AG08396 (cell line): ENCODE data around the gene FBLN1.
"Not testable (repeated sequence)": the region's sequence is repeated elsewhere in the genome, so short reads cannot be mapped to it uniquely, and the experiment has no call there.

Experiments
- DNase-seq: peaks from one replicate; pipeline ENCODE4 v3.0.0; 2012; ENCODE audit warnings: low spot score, mixed read lengths

The FBLN1 gene

DNA sequence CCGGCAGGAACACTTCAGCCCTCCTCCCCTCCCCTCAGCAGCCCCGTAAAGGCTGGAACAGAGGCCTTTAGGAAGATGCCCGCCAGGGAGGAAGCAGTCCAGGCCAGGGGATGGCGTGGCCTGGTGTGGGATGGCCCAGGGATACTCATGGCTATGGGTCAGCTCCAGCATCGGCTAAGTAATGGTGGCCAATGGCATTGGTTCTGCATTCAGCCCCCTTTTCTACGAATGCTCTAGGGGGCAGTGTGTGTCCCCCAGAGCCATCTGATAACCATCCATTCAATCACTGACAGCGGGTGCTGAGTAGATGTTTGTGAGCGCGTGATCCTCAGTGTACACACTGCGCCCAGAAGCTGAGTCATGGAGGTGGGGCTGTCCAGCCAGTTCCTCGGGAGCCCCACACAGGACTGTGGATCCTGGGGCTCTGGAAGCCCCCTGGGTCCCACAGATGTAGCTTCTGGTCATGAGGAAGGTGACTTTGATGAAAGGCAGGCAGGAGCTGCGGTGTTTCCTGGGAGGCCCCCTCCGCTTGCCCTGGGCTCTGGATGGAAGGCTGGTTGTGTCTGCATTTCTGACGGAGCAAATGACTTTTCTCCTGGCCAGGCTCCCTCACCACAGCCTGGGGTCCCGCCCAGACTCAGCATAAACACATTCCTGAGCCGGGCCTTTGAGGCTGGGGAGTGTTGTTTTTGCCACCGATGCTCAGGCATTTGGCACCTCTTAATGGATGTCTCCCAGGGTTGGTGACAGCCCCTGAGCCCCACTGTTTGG lies 46.5 kb downstream of the FBLN1 start:
- DNase-seq: peak; percentile 91

DNA sequence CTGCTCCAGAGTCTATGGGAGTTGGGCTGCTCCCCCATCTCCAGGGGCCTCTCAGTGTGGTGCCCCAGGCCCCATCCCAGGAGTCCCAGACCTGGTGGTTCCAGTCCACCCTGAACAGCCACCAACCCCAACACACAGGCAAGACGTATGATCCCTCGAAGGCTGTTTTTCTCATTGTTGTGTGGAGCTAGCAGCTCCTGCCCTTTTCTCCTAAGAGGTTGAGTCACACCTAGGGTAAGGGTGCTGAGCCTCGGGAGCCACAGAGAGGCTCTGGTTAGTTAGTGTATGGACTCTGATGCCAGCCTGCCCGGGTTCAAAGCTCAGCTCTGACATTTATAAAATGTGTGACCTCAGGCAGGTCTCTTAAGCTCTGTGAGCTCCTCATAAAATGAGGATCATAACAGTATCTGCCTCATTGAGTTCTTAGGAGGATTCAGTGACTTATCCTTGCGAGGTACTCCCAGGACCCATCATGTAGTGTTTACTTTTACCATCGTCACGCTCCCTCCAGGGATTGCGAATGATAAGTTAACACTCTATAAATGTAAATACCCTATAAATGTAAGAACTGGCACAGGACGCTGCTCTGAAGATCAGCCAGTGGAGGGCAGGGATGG lies 47.2 kb downstream of the FBLN1 start:
- DNase-seq: no peak

DNA sequence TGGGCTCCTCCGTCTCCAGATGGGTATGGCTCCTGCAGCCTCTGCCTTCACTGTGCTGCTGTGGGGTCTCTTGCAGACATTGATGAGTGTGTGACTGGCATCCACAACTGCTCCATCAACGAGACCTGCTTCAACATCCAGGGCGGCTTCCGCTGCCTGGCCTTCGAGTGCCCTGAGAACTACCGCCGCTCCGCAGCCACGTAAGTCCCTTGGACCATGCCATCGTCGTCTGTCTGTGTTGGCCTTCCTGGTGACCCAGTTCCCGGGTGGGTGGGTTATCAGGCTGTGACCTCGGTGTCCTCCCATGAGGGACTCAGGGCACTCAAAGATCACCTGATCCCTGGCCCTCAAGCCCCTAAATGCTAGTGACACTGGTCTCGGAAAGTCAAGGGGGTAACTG lies 47.7 kb downstream of the FBLN1 start:
- no peak for DNase-seq

DNA sequence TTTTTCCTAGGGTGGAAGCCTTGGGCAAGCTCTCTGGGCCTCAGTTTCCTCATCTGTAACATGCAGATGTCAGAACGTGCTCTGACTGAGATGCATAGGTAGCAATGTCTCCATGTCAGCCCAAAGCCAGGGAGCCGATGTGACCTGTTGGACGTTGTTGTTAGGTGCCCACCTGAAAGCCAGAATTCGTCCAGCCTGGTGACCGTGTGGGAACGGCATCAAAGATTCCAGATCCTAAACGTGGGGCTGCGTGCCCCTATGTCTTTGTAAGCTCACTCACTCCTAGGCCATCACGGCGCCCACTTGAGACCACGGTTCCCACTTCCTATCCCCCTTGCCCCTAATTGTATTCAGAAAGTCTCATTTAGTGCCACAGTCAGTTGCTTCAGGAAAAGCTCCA lies 48.2 kb downstream of the FBLN1 start:
- DNase-seq: no peak

DNA sequence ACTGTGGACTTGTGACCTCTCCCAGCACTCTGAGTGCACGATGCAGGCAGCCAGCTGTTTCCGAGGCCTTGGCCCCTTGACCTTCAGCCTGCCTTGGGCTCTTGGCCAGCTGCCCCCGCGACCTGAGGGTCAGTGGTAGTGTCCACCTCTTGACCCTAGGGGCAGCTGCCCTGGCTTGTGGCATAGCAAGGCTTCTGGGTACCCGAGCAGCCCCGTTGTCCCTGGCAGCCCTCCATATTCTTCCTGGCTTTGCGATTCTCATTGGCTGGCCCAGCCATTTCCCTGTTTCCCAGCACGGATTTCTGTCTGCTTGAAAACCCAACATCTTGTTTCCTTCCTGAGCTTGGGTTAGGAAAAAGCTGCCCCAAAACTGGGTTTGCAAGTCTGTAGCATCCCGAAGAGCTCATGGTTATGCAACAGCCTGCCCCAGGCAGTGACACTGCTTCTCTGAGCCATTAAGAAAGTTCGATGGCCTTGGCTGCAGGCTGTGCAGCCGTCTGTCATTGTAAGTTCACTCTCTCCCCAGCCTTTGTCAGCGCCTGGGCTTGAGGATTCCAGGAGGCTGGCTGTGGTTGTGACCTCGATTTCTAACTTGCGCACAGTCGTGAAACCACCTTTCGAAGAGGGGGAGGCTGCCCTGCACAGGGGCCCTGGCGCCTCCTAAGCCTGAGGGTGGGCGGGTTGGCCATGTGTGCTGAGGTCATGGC lies 48.8 kb downstream of the FBLN1 start:
- DNase-seq: no peak

DNA sequence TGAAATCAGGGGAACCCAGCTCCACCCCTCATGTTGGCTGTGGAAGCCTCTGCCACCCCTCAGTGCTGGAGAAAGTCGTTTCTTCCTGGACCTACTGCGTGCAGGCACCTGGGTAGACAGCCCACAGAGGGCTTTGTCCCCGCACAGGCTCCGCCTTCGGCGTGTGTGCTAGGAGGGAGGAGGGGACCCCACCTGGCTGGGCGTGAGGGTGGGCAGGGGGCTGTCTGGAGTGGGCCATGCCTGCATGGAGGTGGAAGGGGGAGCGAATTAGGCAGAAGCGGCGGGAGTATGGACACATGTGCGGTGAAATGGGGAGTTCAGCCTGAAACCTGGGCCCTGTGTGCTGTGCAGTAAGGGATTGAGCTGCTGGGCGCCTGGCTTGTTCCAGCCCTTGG lies 49.3 kb downstream of the FBLN1 start:
- no peak for DNase-seq

DNA sequence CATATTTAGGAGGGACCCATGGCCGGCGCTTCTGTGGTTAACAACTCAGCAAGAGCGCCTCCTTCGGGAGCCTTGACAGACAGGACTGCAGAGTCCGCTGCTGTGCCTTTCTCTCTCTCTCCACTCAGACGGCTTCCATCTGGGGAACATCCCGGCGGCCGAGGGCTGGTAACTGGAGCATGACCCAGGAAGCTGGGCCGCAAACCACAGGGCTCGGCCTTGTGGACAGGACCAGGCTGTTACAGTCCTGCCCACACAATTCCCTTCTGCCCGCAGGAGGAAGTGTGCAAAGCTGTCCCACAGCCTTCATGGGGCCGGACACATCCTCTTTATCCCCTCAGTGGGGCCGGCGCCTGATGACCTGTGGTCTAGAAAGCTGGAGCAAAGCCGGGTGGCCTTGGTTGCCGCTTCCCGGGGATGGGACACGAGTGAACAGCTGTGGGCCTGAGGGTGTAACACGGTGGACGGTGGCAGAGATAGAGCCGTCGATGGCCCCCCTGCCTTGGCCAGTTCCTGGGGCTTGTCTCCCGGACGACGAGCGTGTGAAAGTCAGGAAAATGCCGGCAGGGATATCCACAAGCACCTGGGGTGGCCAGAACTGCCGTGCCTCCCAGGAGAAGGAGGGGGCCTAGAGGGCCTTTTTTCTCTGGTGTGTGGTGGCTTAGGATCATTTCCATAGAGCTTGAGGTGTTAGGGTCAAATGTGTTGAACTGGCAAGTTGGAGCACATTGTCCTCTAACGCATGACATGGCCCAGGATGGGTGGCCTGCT lies 50.1 kb downstream of the FBLN1 start:
- DNase-seq: peak; percentile 89

DNA sequence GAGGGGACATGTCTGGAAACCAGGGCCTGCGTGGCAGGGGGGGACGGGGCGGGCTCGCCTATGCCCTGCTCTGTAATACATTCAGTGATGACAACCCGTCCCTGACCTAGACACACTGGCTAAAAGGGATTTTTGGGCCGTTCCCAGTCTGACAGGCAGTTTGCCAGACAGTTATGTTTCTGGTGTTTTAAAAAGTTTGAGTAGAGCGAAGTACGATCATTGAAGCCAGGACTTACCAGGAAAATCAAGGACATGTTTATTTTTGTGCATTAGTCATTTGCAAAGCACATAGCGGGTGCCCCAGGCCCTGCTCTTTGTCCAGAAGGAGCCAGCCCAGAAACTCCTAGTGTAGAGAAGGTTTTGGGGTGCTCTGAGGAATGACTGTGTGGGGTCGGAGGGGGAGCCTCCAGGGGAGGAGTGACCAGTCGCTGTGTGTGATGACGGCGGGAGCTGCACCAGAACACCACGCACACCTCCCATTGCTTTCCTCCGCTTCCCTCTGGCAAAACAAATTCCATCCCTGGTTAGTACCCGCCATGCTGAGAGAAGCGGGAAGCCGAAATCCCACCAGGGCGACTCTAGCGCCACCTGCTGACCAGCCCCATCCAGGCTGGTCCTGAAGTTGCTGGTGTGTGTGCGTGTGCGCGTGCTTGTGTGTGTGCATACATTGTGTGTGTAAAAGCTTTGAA lies 50.8 kb downstream of the FBLN1 start:
- peak; percentile 87 for DNase-seq

DNA sequence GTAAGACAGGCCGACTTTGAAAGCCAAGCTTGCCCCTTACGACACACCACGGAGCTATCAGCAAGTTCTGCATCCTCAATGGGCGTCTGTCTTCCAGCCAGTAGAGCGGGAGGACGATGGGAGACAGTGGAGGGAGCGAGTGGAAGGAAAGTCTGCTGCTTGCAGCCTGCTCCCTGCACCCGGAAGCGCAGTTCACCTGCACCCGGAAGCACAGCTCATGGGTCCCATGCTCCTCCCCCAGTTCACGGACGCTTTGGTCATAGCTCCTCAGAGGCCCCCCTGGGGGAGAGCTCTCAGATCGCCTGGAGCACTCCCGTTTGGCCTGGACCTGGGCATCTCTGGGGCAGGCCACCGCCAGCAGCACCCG lies 51.3 kb downstream of the FBLN1 start:
- DNase-seq: no peak

DNA sequence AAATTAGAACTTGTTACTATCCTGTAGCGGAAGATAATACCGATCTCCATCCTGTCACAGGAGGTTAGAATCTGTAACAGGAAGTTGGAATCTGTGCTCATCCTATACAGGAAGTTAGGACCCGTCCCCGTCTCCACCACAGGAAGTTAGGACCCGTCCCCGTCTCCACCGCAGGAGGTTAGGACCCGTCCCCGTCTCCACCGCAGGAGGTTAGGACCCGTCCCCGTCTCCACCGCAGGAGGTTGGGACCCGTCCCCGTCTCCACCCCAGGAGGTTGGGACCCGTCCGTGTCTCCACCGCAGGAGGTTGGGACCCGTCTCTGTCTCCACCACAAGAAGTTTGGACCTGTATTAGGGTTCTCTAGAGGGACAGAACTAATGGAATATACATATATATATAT lies 52.2 kb downstream of the FBLN1 start:
- DNase-seq: no peak

DNA sequence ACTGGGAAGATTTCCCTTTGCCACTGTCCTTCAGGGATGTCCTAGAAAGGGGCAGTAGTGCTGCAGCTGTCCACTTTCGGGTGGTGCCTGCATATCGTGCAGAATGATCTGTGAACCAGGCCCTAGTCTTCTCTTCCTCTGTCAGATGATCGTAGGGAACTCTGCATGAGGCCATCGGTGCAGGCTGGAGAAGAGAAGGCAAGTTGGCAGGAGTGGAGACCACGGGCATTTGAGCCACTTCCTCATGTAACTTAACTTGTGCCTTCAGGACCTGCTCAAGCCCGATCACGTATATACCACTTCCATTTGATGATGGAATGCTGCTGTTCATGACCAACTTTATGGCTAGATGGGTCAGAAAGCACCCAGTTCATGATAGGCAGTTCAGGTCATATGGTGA lies 55.2 kb downstream of the FBLN1 start:
- not testable (repeated sequence) for DNase-seq

DNA sequence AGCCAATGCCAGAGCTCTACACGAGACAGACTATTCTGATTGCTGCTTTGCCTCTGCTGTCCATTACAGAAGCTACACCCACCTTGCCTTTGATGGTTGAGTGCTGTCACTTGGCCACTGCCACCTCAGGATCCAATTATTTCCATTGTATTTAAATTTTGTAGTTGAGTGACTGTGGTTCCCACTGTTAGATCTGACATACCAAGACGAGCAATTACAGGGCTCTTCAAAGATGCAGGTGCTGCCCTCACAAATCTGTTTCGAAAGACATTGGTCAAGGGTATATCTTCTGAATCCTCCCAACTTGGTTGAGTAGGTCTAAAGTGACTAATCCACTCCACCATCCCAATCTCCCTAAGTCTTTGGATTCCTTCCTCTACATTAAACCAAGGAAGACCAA lies 57.4 kb downstream of the FBLN1 start:
- DNase-seq: not testable (repeated sequence)

DNA sequence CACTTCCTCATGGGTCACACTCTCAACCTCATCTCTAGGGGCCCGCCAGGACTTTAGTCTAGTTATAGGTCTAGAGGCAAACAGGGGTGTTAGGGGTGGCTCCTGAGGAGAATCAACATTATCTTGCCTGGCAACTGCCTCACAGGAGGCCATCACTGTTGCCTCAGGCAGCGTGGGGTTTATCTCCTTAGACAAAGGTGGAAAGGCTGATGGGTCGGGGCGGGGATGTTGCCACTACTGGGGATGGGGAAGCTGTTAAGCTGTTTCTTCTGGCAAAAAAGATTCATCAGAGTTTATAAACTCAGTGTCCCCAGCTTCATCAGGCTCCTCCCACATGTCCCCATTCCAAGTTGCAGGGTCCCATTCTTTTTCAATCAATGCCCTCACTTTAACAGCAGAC lies 58.1 kb downstream of the FBLN1 start:
- not testable (repeated sequence) for DNase-seq

DNA sequence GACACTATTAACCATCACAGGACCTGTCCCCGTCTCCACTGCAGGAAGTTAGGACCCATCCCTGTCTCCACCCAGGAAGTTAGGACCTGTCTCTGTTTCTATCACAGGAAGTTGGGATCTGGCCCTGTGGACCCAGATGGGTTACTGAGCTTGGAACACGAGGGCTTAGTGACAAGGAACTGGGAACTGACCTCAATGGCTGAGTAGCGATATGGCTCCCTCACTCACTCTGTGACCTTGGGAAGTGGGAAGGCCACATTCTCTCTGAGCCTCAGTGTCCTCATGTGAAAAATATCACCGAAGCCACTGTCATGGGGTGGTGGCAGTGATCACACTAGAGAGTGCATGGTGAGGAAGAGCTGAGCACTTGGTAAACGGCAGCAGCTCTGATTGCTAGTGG lies 59.4 kb downstream of the FBLN1 start:
- no peak for DNase-seq

DNA sequence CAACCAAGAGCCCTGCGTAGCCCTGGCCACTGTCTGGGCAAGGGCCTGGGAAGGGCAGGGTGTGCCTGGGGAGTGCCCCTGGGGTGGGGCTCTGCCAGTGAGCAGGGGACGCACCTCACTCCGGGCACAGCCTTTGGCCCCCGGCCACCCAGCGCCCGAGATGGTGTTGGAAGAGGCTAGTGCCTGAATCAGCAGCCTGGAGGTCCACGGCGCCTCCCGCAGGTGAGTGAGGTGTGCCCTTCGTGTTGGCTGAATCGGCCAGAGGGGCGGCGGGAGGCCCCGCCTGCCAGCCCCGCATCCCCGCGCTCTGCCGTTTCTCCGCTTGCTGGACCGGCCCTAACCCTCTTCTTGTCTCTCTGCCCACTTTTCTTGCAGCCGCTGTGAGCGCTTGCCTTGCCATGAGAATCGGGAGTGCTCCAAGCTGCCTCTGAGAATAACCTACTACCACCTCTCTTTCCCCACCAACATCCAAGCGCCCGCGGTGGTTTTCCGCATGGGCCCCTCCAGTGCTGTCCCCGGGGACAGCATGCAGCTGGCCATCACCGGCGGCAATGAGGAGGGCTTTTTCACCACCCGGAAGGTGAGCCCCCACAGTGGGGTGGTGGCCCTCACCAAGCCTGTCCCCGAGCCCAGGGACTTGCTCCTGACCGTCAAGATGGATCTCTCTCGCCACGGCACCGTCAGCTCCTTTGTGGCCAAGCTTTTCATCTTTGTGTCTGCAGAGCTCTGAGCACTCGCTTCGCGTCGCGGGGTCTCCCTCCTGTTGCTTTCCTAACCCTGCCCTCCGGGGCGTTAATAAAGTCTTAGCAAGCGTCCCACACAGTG lies 60.1 kb downstream of the FBLN1 start:
- no peak for DNase-seq

DNA sequence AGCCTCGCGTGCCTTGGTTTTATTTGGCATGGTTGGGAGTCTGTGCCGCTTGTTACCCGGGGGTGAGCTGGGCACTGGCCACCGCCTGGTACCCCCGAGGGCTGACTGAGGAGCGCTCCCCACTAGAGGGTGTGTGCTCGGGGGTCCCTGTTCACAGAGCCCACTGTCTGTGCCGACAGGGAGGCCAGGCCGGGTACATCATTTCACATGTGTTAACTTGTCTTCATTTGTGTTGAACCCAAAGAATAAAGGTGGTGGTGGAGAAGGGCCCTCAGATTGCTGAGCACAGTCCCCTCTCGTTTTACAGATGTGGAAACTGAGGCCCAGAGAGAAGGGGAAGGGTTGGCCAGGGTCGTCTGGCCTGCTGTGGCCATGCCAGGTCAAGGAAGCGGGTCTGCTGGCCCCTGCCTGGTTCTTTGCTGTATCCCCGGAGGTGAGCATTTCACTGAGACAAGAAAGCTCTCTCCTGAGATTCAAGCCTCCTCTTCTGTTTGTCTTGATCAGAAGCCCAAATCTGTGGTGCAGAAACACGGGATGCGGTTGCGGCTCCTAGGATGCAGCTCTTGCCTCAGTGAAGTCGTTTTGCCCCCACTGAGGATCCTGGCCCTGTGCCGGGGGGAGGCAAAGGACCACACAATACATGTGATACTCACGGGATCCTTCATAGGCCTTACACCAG lies 60.8 kb downstream of the FBLN1 start:
- no peak for DNase-seq

DNA sequence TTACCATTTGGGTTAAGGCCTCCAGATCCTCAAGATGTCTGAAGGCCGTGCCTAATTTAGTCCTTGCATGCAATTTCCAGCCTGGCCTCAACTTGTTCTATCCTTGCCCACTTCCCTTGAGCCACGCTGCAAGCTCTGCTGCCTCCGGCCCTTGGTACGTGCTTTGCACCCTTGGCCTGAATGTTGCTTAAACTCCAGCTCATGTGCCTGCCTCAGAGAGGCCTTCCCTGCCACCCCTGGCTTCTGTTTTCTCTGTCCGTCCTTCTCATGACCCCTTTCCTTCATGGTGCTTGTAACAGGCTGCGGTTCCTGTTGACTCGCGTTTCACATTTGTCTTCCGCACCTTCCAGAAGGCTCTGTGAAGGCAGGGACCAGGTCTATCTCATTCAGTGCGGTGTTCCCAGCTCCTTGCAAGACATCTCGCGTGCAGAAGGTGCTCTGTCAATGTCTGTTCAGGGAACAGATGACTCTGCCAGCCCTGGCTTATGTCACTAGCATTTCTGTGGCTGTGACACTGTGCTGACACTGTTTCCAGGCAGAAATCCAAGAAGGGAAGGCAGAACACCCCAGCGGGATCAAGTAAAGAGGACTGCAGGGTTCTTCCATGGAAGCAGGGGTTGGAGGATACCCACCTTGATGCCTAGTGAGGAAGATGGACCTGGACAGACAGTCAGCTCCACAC lies 61.8 kb downstream of the FBLN1 start:
- no peak for DNase-seq

DNA sequence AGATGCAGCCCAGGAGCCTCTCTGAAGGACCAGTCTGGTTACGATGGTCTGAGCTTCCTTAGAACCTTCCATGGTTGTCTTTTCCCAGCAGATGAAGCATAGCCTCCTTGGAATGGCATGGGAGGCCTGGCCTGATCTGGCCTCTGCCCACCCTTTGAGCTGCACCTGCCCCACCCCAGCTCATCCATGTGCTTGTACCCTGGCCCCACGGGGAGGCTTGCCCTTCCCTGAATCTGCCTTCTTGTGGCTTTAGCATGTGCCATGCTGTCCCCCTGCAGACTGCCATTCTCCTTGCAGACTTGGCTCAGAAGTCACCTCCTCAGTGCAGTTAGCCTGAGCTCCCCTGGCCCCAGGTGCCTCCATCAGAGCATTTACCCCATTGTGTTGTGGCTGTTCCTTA lies 62.5 kb downstream of the FBLN1 start:
- no peak for DNase-seq

DNA sequence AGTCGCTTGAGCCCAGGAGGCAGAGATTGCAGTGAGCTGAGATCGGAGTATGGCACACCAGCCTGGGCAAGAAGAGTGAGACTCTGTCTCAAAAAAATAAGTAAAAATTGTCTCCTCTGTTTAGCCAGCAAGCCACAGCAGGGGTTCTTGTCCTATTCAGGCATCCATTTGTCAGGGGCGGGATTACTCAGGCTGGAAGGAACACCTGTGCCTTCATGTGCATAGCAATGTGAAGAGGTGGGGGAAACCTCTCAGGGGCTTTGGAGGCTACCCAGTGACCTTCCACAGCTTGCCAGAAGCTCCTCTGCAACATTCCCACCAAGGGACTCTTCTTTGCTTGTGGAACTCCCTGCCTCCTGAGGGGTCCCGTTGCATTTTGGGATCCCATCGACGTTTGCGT lies 63.3 kb downstream of the FBLN1 start:
- no peak for DNase-seq

DNA sequence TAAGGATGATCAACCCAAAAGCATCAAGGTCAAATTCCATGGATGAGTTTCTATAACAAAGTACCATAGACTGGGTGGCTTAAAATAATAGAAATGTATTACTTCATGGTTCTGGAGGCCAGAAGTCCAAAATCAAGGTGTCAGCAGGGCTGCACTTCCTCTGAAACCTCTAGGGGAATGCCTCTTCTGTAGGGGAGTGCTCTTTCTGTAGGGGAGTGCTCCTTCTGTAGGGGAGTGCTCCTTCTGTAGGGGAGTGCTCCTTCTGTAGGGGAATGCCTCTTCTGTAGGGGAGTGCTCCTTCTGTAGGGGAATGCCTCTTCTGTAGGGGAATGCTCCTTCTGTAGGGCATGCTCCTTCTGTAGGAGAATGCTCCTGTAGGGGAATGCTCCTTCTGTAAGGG lies 65.5 kb downstream of the FBLN1 start:
- no peak for DNase-seq
